Cardiac fibroblast (primary cell): ENCODE data around the gene CTDSP2.

Source experiments
- DNase-seq, 2 donors: peaks; one replicate each; pipeline versions ENCODE4 v3.0.0 to v3.0.0-alpha.2; 2010; ENCODE audit warnings: low read depth in 2 of 2
- H3K4me3 ChIP-seq, 2 donors: replicated peaks in 1 of 2; 1 replicate in 1 of 2; 2 replicates in 1 of 2; pipeline ENCODE4 v1.5.1; 2011; ENCODE audit warnings: low read depth in 2 of 2, low read length in 2 of 2, mild to moderate bottlenecking in 2 of 2, moderate library complexity in 1 of 2
- CTCF ChIP-seq: IDR thresholded peaks from one replicate; pipeline ENCODE4 v1.5.1; 2011; ENCODE audit warnings: low read depth, mild to moderate bottlenecking, low read length, inconsistent platforms

The CTDSP2 gene

GRCh38 chr12:57869298-57869926 is 22.9 kb upstream of the CTDSP2 start:
- no peak overlapping the region for H3K4me3 ChIP-seq
- no peak for DNase-seq
- TF ChIP-seq CTCF = no peak

GRCh38 chr12:57868851-57869268 is 22.3 kb upstream of the CTDSP2 start:
- H3K4me3 ChIP-seq = no peak overlapping the region
- TF ChIP-seq CTCF = no peak
- no peak for DNase-seq

- peak in 1 of 2 donors; percentile 65 for DNase-seq
- no peak for TF ChIP-seq CTCF
- H3K4me3 ChIP-seq = no peak overlapping the region
These were observed 21.7 kb upstream of the CTDSP2 start for GRCh38 chr12:57868221-57868620.

GRCh38 chr12:57866308-57867019 is 19.9 kb upstream of the CTDSP2 start:
- TF ChIP-seq CTCF = no peak

GRCh38 chr12:57865084-57865751 is 18.7 kb upstream of the CTDSP2 start:
- DNase-seq = peak; percentile 87 to 93
- H3K4me3 ChIP-seq = peak overlapping the region; percentile 32 to 51
- no peak for TF ChIP-seq CTCF

More at GRCh38 chr12:57866308-57867019, 19.9 kb upstream of the CTDSP2 start:
- no peak overlapping the region for H3K4me3 ChIP-seq
- DNase-seq = no peak

- peak overlapping the region; percentile 32 to 51 for H3K4me3 ChIP-seq
- TF ChIP-seq CTCF = no peak
- DNase-seq = peak; percentile 22 to 70
These were observed 18.0 kb upstream of the CTDSP2 start for GRCh38 chr12:57864442-57865083.
